Endothelial cell of umbilical vein (primary cell): ENCODE results near the gene MGARP. TPM values are rescaled to one million over a fixed set of nuclear protein-coding genes. Genes with fewer than 3 reads are reported as not detected.

Source experiments
- BruUV-seq: library from RNA; stranded (reverse); fragments of 400-500 nt; replicated peaks from 2 replicates; lab custom pipeline; 2021; lab: Mats Ljungman, UMichigan
- CTCF ChIA-PET: fragments of 300-600, 350-600 bp; sonication (Branson Sonifier 250); formaldehyde crosslinking; loops from one replicate; lab custom pipeline; 2021; ENCODE audit warnings: antibody characterized with exemption, inconsistent platforms; lab: Charles Lee
- POLR2A ChIA-PET: fragments of 300-600, 350-600 bp; sonication (Branson Sonifier 250); formaldehyde crosslinking; loops from one replicate; lab custom pipeline; 2021; ENCODE audit warnings: antibody characterized with exemption, inconsistent platforms; lab: Charles Lee
- DNase-seq: peaks from one replicate; pipeline ENCODE4 v3.0.0-alpha.2; 2011; ENCODE audit warnings: low read depth, low spot score
- FAIRE-seq: peaks from 2 replicates; lab custom pipeline; 2011; peaks lifted over from hg19 to GRCh38; lab: Jason Lieb, UNC
- H2AFZ ChIP-seq: 2 replicates; pipeline ENCODE4 v1.6.0; 2012; ENCODE audit warnings: low read depth, low read length, control low read depth, inconsistent platforms
- H3K27ac ChIP-seq: 2 replicates; pipeline ENCODE4 v1.5.1; 2011; ENCODE audit warnings: low read depth, mild to moderate bottlenecking, control low read depth, low read length, moderate library complexity; ENCODE audit not compliant: insufficient read depth
- H3K27me3 ChIP-seq, 2 experiments: 2 replicates each; pipeline versions ENCODE4 v1.6.0 to v1.6.1; 2011; ENCODE audit warnings: low read length in 2 of 2, mixed read lengths in 1 of 2; ENCODE audit not compliant: control insufficient read depth in 2 of 2, insufficient read depth in 2 of 2
- H3K36me3 ChIP-seq, 2 experiments: 2 replicates in 1 of 2; 3 replicates in 1 of 2; pipeline ENCODE4 v1.5.1; 2011; ENCODE audit warnings: low read length in 2 of 2, mild to moderate bottlenecking in 1 of 2, moderate library complexity in 1 of 2; ENCODE audit not compliant: control insufficient read depth in 2 of 2, insufficient read depth in 2 of 2; ENCODE audit errors: extremely low read depth in 1 of 2
- H3K4me1 ChIP-seq: 3 replicates; pipeline ENCODE4 v1.5.1; 2011; ENCODE audit warnings: mild to moderate bottlenecking, low read length; ENCODE audit not compliant: control insufficient read depth, insufficient read depth; ENCODE audit errors: extremely low read depth
- H3K4me2 ChIP-seq: 2 replicates; pipeline ENCODE4 v1.6.1; 2011; ENCODE audit warnings: low read length, control low read depth, mixed read lengths; ENCODE audit not compliant: insufficient read depth
- H3K4me3 ChIP-seq, 3 experiments: fragments of 200-600 bp in 1 of 3; sonication (generic), shearing (Covaris generic) in 1 of 3; replicated peaks in 1 of 3; 2 replicates each; pipeline ENCODE4 v1.5.1; 2011 to 2016; ENCODE audit warnings: control low read depth in 3 of 3, low read length in 3 of 3, mild to moderate bottlenecking in 2 of 3, inconsistent platforms in 1 of 3, low read depth in 1 of 3, moderate library complexity in 1 of 3; ENCODE audit not compliant: insufficient read depth in 1 of 3
- H3K79me2 ChIP-seq: 2 replicates; pipeline ENCODE4 v1.6.0; 2012; ENCODE audit warnings: low read length, inconsistent platforms; ENCODE audit not compliant: control insufficient read depth, insufficient read depth
- H3K9ac ChIP-seq: replicated peaks from 2 replicates; pipeline ENCODE3; 2011; ENCODE audit warnings: low read length, control low read depth; ENCODE audit not compliant: insufficient read depth; ENCODE audit errors: extremely low read depth
- H3K9me1 ChIP-seq: replicated peaks from 3 replicates; pipeline ENCODE4 v1.6.0; 2011; ENCODE audit warnings: mild to moderate bottlenecking, low read length; ENCODE audit not compliant: control insufficient read depth, insufficient read depth; ENCODE audit errors: extremely low read depth
- H3K9me3 ChIP-seq: replicated peaks from 2 replicates; pipeline ENCODE4 v1.5.1; 2012; ENCODE audit warnings: low read length, inconsistent platforms; ENCODE audit not compliant: control insufficient read depth, insufficient read depth
- H4K20me1 ChIP-seq: replicated peaks from 2 replicates; pipeline ENCODE3; 2011; ENCODE audit warnings: mild to moderate bottlenecking, low read length; ENCODE audit not compliant: control insufficient read depth, insufficient read depth; ENCODE audit errors: extremely low read depth
- EZH2 ChIP-seq: IDR thresholded peaks from 2 replicates; pipeline ENCODE4 v1.6.1; 2012; ENCODE audit warnings: borderline replicate concordance, low read depth, mild to moderate bottlenecking, moderate library complexity, low read length, inconsistent platforms; ENCODE audit not compliant: severe bottlenecking
- FOS ChIP-seq: IDR thresholded peaks from 2 replicates; pipeline ENCODE4 v1.6.1; 2011; ENCODE audit warnings: mild to moderate bottlenecking, low read length, moderate library complexity, borderline replicate concordance; ENCODE audit not compliant: insufficient read depth
- GATA2 ChIP-seq: IDR thresholded peaks from 2 replicates; pipeline ENCODE4 v1.7.0; 2011; ENCODE audit warnings: low read depth, mild to moderate bottlenecking, moderate library complexity, mixed read lengths, low read length; ENCODE audit not compliant: insufficient read length, insufficient read depth
- JUN ChIP-seq: IDR thresholded peaks from 2 replicates; pipeline ENCODE4 v1.6.1; 2011; ENCODE audit warnings: borderline replicate concordance, low read depth; ENCODE audit not compliant: insufficient read length, insufficient read depth
- MAX ChIP-seq: IDR thresholded peaks from 2 replicates; pipeline ENCODE4 v1.6.1; 2011; ENCODE audit not compliant: insufficient read depth, insufficient read length
- MYC ChIP-seq: IDR thresholded peaks from one replicate; pipeline ENCODE4 v1.6.1; 2011; ENCODE audit warnings: mild to moderate bottlenecking, low read depth, low read length
- POLR2A ChIP-seq: IDR thresholded peaks from 2 replicates; pipeline ENCODE4 v1.6.1; 2012; ENCODE audit warnings: low read depth, mild to moderate bottlenecking, control low read depth, low read length
- POLR2AphosphoS5 ChIP-seq: IDR thresholded peaks from 2 replicates; pipeline ENCODE4 v1.6.1; 2012; ENCODE audit warnings: low read depth, mild to moderate bottlenecking, control low read depth, low read length, moderate library complexity; ENCODE audit not compliant: insufficient read depth
- dilution Hi-C: fragments of 300-500 bp; cut with MboI; formaldehyde crosslinking; loops from one replicate; pipeline ENCODE4 v1.15.0; 2019; ENCODE audit warnings: low sequenced_read_pairs; ENCODE audit not compliant: extremely low pct_ligation_motif_present
- intact Hi-C: fragments of 100-400 bp; cut with micrococcal nuclease; formaldehyde crosslinking; loops from one replicate; pipeline ENCODE4 v1.10.0; 2022
- polyA plus RNA-seq, 4 experiments: library from polyadenylated mRNA; depleted of rRNA in 3 of 4; stranded (reverse) in 3 of 4; unstranded in 1 of 4; fragments of >200 nt; gene quantifications; 2 replicates each; pipeline versions ENCODE4 v1.2.1 to v1.2.3, GENCODE V29; 2011 to 2012; ENCODE audit warnings: missing spikeins in 1 of 4
- total RNA-seq: library from RNA; stranded (reverse); gene quantifications from 2 replicates; pipeline ENCODE4 v1.2.3, GENCODE V29; 2021
- TF ChIP-seq, protein P1 (sequence below), 2 donors: IDR thresholded peaks; 1 replicate in 1 of 2; 2 replicates in 1 of 2; pipeline ENCODE4 v1.5.1; 2011; ENCODE audit warnings: low read length in 2 of 2, mild to moderate bottlenecking in 2 of 2, moderate library complexity in 2 of 2, control low read depth in 1 of 2, inconsistent platforms in 1 of 2, low read depth in 1 of 2; ENCODE audit not compliant: insufficient read depth in 1 of 2; ENCODE audit errors: extremely low read depth in 1 of 2

The MGARP gene
- total and polyA plus RNA-seq, 2 donors (not counting 3 experiments of a cell fraction or from before 2014, with no cell fraction given): 25.9 to 26.6 TPM

- Histone ChIP-seq H3K4me3 (no peak overlapping the region), H3K27ac (no peak overlapping the region), H2AFZ (no peak overlapping the region), H3K27me3 (no peaks in the 10 kb centered on the region), H3K9me3 (no peaks in the 10 kb centered on the region), H3K9ac (no peak overlapping the region), H3K79me2 (no peaks in the 10 kb centered on the region), H3K4me1 (peaks cover 6% of the 10 kb centered on the region), H4K20me1 (no peaks in the 10 kb centered on the region), H3K9me1 (no peaks in the 10 kb centered on the region), H3K4me2 (no peak overlapping the region), H3K36me3 (no peaks in the 10 kb centered on the region)
- intact Hi-C loops: no loop called here
- dilution Hi-C loops: no loop called here
- BruUV-seq: no TSS peak
- FAIRE-seq: no peak
- no peak for DNase-seq
- ChIA-PET CTCF (no interaction called here), POLR2A (no interaction called here)
- TF ChIP-seq, protein P1, sequence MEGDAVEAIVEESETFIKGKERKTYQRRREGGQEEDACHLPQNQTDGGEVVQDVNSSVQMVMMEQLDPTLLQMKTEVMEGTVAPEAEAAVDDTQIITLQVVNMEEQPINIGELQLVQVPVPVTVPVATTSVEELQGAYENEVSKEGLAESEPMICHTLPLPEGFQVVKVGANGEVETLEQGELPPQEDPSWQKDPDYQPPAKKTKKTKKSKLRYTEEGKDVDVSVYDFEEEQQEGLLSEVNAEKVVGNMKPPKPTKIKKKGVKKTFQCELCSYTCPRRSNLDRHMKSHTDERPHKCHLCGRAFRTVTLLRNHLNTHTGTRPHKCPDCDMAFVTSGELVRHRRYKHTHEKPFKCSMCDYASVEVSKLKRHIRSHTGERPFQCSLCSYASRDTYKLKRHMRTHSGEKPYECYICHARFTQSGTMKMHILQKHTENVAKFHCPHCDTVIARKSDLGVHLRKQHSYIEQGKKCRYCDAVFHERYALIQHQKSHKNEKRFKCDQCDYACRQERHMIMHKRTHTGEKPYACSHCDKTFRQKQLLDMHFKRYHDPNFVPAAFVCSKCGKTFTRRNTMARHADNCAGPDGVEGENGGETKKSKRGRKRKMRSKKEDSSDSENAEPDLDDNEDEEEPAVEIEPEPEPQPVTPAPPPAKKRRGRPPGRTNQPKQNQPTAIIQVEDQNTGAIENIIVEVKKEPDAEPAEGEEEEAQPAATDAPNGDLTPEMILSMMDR (IDR thresholded peaks at IDR 0.05; ENCODE audit: extremely low read depth in 1 of 2, insufficient read depth in 1 of 2, low read depth in 1 of 2, low read length in 2 of 2): no peak
- no peak for TF ChIP-seq EZH2
- TF ChIP-seq FOS: no peak
- TF ChIP-seq GATA2: no peak
- TF ChIP-seq POLR2AphosphoS5: no peak
- TF ChIP-seq JUN: no peak
- no peak for TF ChIP-seq POLR2A
- no peak for TF ChIP-seq MAX
- TF ChIP-seq MYC: no peak
Measured at GRCh38 chr4:139241784-139242151, 38.3 kb downstream of the MGARP start.
